Muscle layer of colon (tissue), 2 donors: ENCODE data around the gene GNB5.

ENCODE experiments used
- H3K27ac ChIP-seq: one replicate; pipeline ENCODE4 v1.7.0; 2013; ENCODE audit warnings: low read depth, mild to moderate bottlenecking, low read length, moderate library complexity
- H3K27me3 ChIP-seq, 2 donors: one replicate each; pipeline ENCODE4 v1.7.0; 2013; ENCODE audit warnings: low read length in 2 of 2, mild to moderate bottlenecking in 2 of 2; ENCODE audit not compliant: insufficient read depth in 2 of 2, control insufficient read depth in 1 of 2
- H3K36me3 ChIP-seq: one replicate; pipeline ENCODE4 v1.7.0; 2013; ENCODE audit warnings: mild to moderate bottlenecking, low read length; ENCODE audit not compliant: insufficient read depth
- H3K4me1 ChIP-seq: one replicate; pipeline ENCODE4 v1.7.0; 2013; ENCODE audit warnings: mild to moderate bottlenecking, low read length; ENCODE audit not compliant: insufficient read depth
- H3K4me3 ChIP-seq, 2 donors: one replicate each; pipeline ENCODE4 v1.7.0; 2013; ENCODE audit warnings: low read length in 2 of 2, low read depth in 1 of 2, mild to moderate bottlenecking in 1 of 2, moderate library complexity in 1 of 2
- H3K9ac ChIP-seq: one replicate; pipeline ENCODE4 v1.7.0; 2013; ENCODE audit warnings: low read length
- H3K9me3 ChIP-seq: one replicate; pipeline ENCODE4 v1.7.0; 2013; ENCODE audit warnings: mild to moderate bottlenecking, low read length
- donor health status: abdominal sarcoma.
- donor health status: Adenocarcinoma of cecum.

The GNB5 gene

DNA sequence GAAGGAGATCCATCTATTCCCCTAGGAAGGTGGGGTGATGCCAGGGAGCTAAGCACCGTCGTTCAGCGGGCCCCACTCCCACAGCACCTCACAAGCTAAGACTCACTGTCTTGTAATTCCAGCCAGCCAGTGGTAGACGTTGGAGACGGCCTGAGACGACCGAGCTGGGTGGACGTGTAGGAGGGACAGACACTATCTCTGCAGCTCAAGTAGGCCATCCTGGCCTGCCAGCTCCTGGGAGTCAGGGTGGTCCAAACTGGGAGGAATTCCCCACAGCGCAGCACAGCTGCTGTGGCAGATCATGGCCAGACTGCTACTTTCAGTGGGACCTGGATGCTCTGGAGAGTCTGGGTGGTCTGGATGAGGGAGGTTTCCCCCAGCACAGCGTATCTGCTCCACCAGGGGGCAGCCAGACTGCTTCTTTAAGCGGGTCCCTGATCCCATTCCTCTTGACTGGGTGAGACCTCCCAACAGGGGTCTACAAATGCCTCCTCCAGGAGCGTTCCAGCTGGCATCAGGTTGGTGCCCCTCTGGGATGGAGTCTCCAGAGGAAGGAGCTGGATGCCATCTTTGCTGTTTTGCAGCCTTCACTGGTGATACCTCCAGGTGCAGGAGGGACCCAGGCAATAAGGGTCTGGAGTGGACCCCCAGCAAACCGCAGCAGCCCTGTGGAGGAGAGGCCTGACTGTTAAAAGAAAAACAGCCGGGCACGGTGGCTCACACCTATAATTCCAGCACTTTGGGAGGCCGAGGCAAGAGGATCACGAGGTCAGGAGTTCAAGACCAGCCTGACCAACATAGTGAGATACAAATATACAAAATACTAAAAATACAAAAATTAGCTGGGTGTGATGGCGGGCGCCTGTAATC lies 27.6 kb downstream of the GNB5 start:
- no peaks in the 10 kb centered on the region for H3K27me3 ChIP-seq
- no peaks in the 10 kb centered on the region for H3K9me3 ChIP-seq
- H3K4me3 ChIP-seq: no peak overlapping the region
- no peaks in the 10 kb centered on the region for H3K4me1 ChIP-seq
- no peak overlapping the region for H3K9ac ChIP-seq
- peaks cover 16% of the 10 kb centered on the region for H3K36me3 ChIP-seq
- H3K27ac ChIP-seq: no peak overlapping the region

DNA sequence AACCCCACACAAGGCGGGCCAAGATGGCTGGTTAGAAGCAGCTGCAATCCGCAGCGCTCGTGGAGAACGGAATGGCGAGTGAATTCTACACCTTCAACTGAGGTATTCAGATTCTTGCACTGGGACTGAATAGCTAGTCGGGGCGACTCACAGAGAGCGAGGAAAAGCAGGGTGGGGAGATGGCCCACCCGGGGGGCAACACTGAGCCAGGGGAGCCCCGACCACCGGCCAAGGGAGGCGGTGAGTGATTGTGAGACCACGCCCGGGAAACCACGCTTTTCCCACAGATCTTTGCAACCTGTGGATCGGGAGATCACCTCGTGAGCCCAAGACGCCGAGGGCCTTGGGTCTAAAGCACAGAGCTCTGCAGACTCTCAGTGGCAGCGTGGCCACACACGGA lies 28.3 kb downstream of the GNB5 start:
- peaks cover 16% of the 10 kb centered on the region for H3K36me3 ChIP-seq
- no peak overlapping the region for H3K27ac ChIP-seq
- H3K9ac ChIP-seq: no peak overlapping the region
- H3K4me3 ChIP-seq: no peak overlapping the region
- H3K27me3 ChIP-seq: no peaks in the 10 kb centered on the region
- H3K9me3 ChIP-seq: no peaks in the 10 kb centered on the region
- no peaks in the 10 kb centered on the region for H3K4me1 ChIP-seq

DNA sequence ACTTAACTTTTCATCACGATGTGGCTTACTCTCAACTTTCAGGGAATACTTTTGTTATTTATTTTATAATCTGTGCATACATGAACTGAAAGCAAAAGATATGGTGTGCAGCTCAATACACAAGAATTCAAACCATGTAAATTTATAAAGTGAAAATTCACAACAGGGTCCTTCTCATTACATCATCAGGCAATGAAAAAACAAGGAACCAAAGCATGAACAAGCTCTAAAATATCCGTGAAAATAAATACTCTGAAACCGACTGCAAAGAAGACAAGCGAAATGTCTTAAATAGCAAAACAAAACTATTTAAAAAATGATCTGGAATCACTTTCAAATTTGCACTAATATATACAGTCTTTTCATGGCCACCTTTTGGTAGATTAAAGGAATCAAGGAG lies 28.9 kb downstream of the GNB5 start:
- Histone ChIP-seq H3K27ac (no peak overlapping the region), H3K9me3 (no peaks in the 10 kb centered on the region), H3K4me3 (no peak overlapping the region), H3K36me3 (peaks cover 16% of the 10 kb centered on the region), H3K9ac (no peak overlapping the region), H3K27me3 (no peaks in the 10 kb centered on the region), H3K4me1 (no peaks in the 10 kb centered on the region)

DNA sequence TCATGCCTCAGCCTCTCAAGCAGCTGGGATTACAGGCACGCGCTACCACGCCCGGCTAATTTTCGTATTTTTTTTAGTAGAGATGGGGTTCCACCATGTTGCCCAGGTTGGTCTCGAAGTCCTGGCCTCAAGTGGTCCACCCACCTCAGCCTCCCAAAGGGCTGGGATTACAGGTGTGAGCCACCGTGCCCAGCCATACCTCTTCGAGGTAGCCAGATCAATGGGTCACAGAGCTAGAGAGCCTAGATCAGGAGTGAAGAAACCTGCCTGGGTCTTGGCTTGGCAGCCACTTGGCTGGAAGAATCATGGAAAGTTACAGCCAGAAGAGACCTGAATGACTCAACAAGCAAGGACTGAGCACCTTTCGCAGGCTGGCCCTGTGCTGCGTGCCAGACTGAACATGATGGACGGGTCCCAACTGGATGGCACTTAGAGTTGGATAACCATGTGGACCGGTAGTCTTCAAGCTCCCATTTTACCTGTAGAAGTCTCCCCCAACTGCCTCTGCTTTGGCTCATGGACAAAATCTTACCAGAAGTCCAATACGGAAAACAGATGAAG lies 29.7 kb downstream of the GNB5 start:
- Histone ChIP-seq H3K36me3 (peaks cover 16% of the 10 kb centered on the region), H3K9me3 (no peaks in the 10 kb centered on the region), H3K9ac (no peak overlapping the region), H3K27ac (no peak overlapping the region), H3K4me3 (no peak overlapping the region), H3K27me3 (no peaks in the 10 kb centered on the region), H3K4me1 (no peaks in the 10 kb centered on the region)

DNA sequence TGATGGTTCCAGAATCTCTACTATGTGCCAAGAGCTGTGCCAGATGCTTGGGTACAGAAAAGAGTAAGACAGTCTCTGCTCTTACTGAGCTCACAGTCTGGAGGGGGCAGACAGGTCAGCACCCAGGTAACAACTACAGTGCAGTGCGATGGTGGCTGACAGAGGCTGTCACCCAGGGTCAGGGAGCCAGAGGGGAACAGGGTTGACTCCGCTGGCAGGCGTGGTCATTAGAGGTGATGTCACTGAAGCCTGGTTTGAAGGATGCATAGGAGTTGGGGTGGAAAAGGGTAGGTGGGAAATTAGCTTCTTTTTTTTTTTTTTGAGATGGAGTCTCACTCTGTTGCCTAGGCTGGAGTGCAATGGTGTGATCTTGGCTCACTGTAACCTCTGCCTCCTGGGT lies 31.5 kb downstream of the GNB5 start:
- H3K4me1 ChIP-seq: no peaks in the 10 kb centered on the region
- H3K9me3 ChIP-seq: no peaks in the 10 kb centered on the region
- no peak overlapping the region for H3K27ac ChIP-seq
- no peak overlapping the region for H3K9ac ChIP-seq
- H3K27me3 ChIP-seq: no peaks in the 10 kb centered on the region
- peaks cover 16% of the 10 kb centered on the region for H3K36me3 ChIP-seq
- no peak overlapping the region for H3K4me3 ChIP-seq

DNA sequence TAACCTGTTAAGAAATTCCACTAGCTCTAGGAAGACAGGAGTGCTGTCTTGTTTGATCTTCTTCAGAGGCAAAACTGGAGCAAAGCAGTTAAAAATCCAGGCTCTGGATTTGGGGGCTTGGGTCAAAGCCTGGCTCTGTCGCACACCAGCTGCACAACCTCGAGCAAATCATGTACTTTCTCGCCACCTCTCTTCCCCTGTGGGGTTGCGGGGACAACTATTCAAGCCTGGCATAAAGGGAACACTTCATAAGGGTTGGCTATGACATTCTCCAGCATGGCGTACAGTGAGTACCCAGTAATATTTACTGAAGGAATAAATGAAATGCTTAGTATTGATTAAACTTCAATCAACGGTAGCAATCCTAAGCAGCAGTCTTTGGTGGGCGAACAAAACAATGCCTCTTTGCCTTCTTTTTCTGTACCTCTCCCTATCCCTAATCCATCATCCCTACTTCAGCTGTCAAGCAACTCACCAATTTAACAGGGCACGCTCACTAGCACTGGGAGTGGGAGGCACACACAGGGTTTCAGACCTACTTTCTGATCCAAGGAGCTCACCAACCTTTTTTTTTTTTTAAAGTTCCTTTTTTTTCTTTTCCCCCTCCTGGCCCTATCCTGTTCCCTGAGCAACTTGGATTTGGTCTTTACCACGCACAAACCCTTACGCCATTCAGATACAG lies 33.0 kb downstream of the GNB5 start:
- Histone ChIP-seq H3K9ac (no peak overlapping the region), H3K4me3 (no peak overlapping the region), H3K9me3 (no peaks in the 10 kb centered on the region), H3K36me3 (peaks cover 12% of the 10 kb centered on the region), H3K4me1 (no peaks in the 10 kb centered on the region), H3K27ac (no peak overlapping the region), H3K27me3 (no peaks in the 10 kb centered on the region)

DNA sequence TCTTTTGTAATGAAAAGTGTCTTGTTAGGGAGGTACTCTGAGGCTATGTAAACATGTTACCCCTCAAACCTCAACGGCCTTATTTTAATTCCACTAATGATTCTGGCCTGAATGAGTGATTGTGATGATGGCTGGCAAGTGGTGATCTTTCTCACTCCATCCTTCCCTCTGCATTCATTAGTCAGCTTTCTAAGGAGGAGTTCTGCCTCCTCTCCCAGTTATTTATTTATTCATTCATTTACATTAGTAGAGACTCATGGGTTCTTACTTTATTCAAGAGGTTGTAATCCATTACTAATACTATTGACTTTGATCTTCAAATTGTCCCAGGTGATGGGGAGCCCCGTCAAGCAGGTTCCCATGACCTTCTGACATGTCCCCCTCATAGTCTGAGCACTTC lies 35.3 kb downstream of the GNB5 start:
- Histone ChIP-seq H3K4me3 (no peak overlapping the region), H3K9me3 (no peaks in the 10 kb centered on the region), H3K9ac (no peak overlapping the region), H3K36me3 (peaks cover 11% of the 10 kb centered on the region), H3K4me1 (no peaks in the 10 kb centered on the region), H3K27me3 (no peaks in the 10 kb centered on the region), H3K27ac (no peak overlapping the region)

DNA sequence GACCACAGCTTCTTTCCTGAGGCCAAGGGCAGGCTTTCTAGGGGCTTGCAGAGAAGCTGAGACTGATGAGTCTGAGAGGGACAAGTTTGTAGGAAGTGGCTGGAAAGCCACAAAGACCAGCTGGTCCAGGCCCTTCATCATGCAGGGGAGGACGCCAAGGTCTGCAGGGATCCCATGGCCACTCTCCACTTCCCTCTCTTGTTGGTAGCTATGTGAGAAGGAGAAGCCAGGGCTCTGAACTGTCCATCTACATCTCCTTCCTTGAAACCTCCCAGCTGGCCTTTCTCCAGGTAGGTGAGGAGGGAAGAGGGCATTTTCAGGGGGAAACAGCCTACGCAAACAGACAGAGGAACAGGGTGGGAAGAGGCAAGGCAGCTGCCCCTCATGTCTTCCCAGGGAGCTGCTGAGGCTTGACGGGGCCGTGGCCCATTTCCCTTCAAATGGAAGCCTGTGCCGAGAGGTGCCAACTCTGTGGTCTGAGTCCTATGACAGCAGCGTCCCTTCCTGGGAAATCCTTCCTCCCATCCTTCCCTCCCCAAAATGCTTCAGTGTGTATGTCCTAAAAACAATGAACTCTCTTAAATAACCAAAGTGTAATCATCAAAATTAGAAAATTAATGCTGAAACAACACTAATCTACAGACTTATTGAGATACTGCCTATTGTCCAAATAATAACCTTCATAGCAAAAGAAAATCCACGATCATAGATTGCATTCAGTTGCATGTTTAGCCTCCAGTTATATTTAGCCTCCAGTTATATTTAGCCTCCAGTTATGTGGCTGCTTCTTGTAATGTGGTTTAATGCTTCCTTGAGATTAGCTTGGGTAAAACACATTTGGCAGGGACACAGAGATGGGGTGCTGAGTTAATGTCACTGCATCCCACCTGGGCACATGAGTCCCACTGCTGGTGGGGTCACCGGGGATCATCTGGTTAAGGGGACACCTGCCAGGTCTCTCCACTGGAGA lies 36.0 kb downstream of the GNB5 start:
- peaks cover 11% of the 10 kb centered on the region for H3K36me3 ChIP-seq
- H3K4me3 ChIP-seq: no peak overlapping the region
- no peaks in the 10 kb centered on the region for H3K27me3 ChIP-seq
- no peaks in the 10 kb centered on the region for H3K9me3 ChIP-seq
- no peak overlapping the region for H3K9ac ChIP-seq
- no peaks in the 10 kb centered on the region for H3K4me1 ChIP-seq
- no peak overlapping the region for H3K27ac ChIP-seq

DNA sequence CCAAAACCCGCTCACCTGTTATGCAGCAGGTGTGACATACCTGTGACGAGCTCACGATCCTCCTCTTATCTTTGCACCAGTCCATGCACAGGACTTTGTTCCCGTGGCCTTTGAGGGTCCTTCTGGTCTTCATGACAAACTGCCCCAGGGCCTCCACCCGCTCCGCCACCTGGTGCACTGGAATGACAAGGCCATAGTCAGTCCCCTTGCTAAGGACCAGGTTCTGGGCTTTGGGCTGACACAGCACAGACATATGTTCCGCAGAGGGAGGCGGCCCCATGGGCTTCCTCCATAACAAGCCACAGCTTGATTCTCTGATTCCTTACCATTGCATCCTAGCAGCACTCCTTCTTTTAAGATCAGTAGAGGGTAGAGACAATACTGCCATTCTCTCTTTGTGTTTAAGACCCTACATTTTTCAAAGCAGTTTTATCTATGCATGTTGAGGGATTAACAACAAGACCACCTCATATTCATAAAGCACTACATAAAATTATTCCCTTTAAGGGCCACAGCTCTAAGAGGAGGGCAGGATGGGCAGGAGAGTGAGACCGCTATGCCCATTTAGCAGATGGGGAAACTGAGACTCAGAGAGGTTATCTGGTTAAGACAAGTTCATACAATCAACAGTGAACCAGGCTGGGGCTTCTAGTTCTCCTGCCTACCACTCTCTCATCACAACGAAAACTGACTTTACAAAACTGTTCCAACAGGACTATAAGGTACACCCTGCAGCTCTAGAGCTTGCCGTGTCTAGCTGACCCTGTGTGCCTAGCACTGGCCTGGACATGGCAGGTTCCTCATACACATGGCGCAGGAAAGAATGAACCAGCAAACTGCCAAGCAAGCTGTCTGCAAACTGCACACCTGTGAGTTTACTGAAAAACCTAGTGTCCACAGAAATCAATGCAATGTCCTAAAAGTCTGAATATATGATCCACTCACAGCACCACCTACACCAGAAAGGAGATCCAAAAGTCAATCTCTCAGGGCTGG lies 37.0 kb downstream of the GNB5 start:
- H3K4me1 ChIP-seq: no peaks in the 10 kb centered on the region
- H3K36me3 ChIP-seq: peaks cover 20% of the 10 kb centered on the region
- no peaks in the 10 kb centered on the region for H3K27me3 ChIP-seq
- no peak overlapping the region for H3K27ac ChIP-seq
- no peak overlapping the region for H3K9ac ChIP-seq
- H3K4me3 ChIP-seq: no peak overlapping the region
- H3K9me3 ChIP-seq: no peaks in the 10 kb centered on the region

DNA sequence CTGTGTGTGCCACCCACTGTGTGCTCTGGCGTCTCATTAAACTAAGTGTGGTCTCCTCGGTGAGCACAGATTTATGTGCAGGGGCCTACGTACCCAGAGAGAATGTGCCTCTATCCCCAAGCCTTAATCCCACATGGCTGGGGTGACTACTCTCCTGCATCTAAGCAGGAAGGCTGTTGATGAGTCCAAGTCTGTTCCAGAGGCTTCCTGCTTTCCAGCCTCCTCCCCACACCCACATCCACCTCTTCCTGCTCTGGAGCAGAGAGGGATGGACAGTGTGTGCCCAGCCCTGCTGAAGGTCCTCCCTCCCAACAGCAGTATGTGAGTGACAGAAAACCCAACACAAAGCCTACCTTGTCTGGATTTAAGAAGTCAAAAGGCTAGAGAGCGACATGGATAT lies 39.8 kb downstream of the GNB5 start:
- H3K36me3 ChIP-seq: peaks cover 25% of the 10 kb centered on the region
- H3K4me1 ChIP-seq: no peaks in the 10 kb centered on the region
- no peaks in the 10 kb centered on the region for H3K9me3 ChIP-seq
- no peak overlapping the region for H3K4me3 ChIP-seq
- H3K27ac ChIP-seq: no peak overlapping the region
- no peak overlapping the region for H3K9ac ChIP-seq
- no peaks in the 10 kb centered on the region for H3K27me3 ChIP-seq
